SU-DHL-6 (cell line): ENCODE measurements around the gene ARPP21.

Source experiments
- H2AFZ ChIP-seq: fragments of 200-600 bp; sonication (generic); 2 replicates; pipeline ENCODE4 v1.6.1; 2014; ENCODE audit warnings: low read depth, mild to moderate bottlenecking, moderate library complexity, mixed read lengths, antibody characterized with exemption, low read length; ENCODE audit not compliant: severe bottlenecking
- H3F3A ChIP-seq: fragments of 200-600 bp; shearing (Covaris generic); 2 replicates; pipeline ENCODE4 v1.6.0; 2016; ENCODE audit warnings: antibody characterized with exemption, mild to moderate bottlenecking; ENCODE audit not compliant: insufficient read depth
- H3K27ac ChIP-seq: fragments of 200-600 bp; sonication (generic); 2 replicates; pipeline ENCODE4 v1.5.1; 2016; ENCODE audit warnings: low read depth, mild to moderate bottlenecking, low read length, moderate library complexity, mixed read lengths
- H3K27me3 ChIP-seq: fragments of 200-600 bp; sonication (generic), shearing (Covaris generic); 2 replicates; pipeline ENCODE4 v1.6.0; 2014; ENCODE audit warnings: mild to moderate bottlenecking, low read length
- H3K36me3 ChIP-seq: fragments of 200-600 bp; sonication (generic); 2 replicates; pipeline ENCODE4 v1.6.1; 2014; ENCODE audit warnings: mild to moderate bottlenecking, low read length, mixed read lengths
- H3K4me2 ChIP-seq: fragments of 300-600, 200-600 bp; shearing (Covaris generic), sonication (generic); 2 replicates; pipeline ENCODE4 v1.6.0; 2014; ENCODE audit warnings: low read length, low read depth, mild to moderate bottlenecking; ENCODE audit not compliant: poor library complexity, severe bottlenecking
- H3K4me3 ChIP-seq: fragments of 200-600 bp; sonication (generic); 2 replicates; pipeline ENCODE4 v1.5.1; 2014; ENCODE audit warnings: antibody characterized with exemption, low read length, mild to moderate bottlenecking, mixed read lengths; ENCODE audit not compliant: insufficient read depth, poor library complexity, severe bottlenecking
- H3K79me2 ChIP-seq: fragments of 200-600 bp; sonication (generic); 2 replicates; pipeline ENCODE4 v1.6.1; 2014; ENCODE audit warnings: mild to moderate bottlenecking, low read length, moderate library complexity; ENCODE audit not compliant: insufficient read depth
- H3K9ac ChIP-seq: fragments of 200-600 bp; sonication (generic); 2 replicates; pipeline ENCODE4 v1.7.0; 2014; ENCODE audit warnings: mild to moderate bottlenecking, low read length
- H3K9me2 ChIP-seq: fragments of 200-600 bp; sonication (generic); replicated peaks from 2 replicates; pipeline ENCODE4 v1.6.1; 2014; ENCODE audit warnings: low read length; ENCODE audit not compliant: insufficient read depth
- H3K9me3 ChIP-seq: fragments of 200-600 bp; sonication (generic); 2 replicates; pipeline ENCODE4 v1.6.1; 2014; ENCODE audit warnings: low read length, mixed read lengths; ENCODE audit not compliant: insufficient read depth
- H4K20me1 ChIP-seq: fragments of 200-600 bp; sonication (generic); 2 replicates; pipeline ENCODE4 v1.6.1; 2014; ENCODE audit warnings: low read depth, mild to moderate bottlenecking, antibody characterized with exemption, low read length, moderate library complexity, mixed read lengths
- EZH2phosphoT487 ChIP-seq: fragments of 200-600 bp; sonication (generic), shearing (Covaris generic); conservative IDR thresholded peaks from 2 replicates; pipeline ENCODE4 v1.6.1; 2018; ENCODE audit warnings: mild to moderate bottlenecking, antibody characterized with exemption, low read length, moderate library complexity, mixed read lengths
- TF ChIP-seq, protein P1 (sequence below): fragments of 200-600 bp; sonication (generic); IDR thresholded peaks from one replicate; pipeline ENCODE4 v1.5.1; 2017; ENCODE audit warnings: antibody characterized with exemption, mild to moderate bottlenecking, low read length, moderate library complexity; ENCODE audit not compliant: insufficient read depth, poor library complexity, severe bottlenecking

The ARPP21 gene

DNA sequence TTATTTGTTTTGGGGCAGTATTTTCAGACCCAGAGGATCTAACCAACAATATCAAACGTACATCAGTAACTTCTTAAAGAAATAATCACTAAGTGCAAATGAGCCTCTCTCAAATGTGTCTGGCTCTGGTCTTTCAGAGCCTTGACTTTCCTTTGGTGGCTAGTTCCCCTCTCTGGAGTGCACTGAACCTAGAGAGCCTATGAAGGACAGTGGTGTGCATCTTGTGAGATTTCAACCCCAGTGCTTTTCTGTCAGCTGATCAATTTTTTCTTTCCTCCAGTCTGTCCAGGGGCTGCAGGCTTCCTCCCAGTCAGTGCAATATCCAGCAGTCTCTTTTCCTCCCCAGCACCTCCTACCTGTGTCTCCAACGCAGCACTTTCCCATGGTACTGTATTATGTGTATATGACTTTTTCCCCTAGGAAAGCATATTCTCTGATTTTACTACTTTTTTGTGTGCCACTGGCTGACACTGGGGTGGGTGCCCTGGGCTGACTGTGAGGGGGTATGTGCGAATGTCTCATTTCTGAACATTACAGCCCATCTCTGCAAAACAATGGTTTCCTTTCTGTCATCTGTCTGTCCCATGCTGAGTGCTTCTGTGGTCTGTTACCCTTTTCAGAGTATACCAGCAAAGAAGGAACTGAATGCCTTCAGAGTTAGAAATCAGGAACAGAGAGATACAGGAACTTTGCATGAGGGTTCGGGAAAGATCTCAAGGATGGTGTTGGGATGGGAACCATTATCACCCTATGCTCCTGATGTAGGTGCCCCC lies 98.8 kb downstream of the ARPP21 start:
- Histone ChIP-seq H3K27ac (no peak overlapping the region), H3K27me3 (no peaks in the 10 kb centered on the region), H3K9me2 (no peaks in the 10 kb centered on the region), H3K4me3 (no peak overlapping the region), H4K20me1 (no peaks in the 10 kb centered on the region), H3K9ac (no peak overlapping the region), H2AFZ (no peak overlapping the region), H3F3A (no peaks in the 10 kb centered on the region), H3K79me2 (no peaks in the 10 kb centered on the region), H3K4me2 (no peak overlapping the region), H3K36me3 (0 out of 2 replicates have a peak, but pooled peaks cover 3% of the 10 kb centered on the region), H3K9me3 (no peaks in the 10 kb centered on the region)
- TF ChIP-seq EZH2phosphoT487, result no peak
- TF ChIP-seq, protein P1, sequence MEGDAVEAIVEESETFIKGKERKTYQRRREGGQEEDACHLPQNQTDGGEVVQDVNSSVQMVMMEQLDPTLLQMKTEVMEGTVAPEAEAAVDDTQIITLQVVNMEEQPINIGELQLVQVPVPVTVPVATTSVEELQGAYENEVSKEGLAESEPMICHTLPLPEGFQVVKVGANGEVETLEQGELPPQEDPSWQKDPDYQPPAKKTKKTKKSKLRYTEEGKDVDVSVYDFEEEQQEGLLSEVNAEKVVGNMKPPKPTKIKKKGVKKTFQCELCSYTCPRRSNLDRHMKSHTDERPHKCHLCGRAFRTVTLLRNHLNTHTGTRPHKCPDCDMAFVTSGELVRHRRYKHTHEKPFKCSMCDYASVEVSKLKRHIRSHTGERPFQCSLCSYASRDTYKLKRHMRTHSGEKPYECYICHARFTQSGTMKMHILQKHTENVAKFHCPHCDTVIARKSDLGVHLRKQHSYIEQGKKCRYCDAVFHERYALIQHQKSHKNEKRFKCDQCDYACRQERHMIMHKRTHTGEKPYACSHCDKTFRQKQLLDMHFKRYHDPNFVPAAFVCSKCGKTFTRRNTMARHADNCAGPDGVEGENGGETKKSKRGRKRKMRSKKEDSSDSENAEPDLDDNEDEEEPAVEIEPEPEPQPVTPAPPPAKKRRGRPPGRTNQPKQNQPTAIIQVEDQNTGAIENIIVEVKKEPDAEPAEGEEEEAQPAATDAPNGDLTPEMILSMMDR, result no peak

DNA sequence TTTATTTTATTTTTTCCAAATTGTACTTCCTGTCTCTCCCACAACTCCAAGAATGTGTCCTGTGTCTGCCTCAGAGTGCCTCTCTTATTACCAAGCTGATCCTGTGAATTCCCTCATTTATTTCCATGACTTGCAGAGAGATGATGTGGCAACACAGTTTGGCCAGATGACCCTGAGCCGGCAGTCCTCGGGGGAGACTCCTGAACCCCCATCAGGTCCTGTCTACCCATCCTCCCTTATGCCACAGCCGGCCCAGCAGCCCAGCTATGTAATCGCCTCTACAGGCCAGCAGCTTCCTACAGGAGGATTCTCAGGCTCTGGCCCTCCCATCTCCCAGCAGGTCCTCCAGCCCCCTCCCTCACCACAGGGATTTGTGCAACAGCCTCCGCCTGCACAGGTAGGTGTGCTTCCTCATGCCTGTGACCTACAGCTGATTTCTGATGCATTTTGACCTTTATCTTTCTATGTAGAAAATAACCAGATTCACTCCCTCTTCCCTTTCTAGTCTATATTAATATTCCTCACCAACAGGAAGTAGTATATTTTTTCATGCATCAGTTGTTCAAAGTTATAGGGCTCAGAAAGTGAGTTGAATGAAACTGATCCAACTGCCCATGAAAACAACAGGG lies 100.0 kb downstream of the ARPP21 start:
- no peaks in the 10 kb centered on the region for H3K36me3 ChIP-seq

DNA sequence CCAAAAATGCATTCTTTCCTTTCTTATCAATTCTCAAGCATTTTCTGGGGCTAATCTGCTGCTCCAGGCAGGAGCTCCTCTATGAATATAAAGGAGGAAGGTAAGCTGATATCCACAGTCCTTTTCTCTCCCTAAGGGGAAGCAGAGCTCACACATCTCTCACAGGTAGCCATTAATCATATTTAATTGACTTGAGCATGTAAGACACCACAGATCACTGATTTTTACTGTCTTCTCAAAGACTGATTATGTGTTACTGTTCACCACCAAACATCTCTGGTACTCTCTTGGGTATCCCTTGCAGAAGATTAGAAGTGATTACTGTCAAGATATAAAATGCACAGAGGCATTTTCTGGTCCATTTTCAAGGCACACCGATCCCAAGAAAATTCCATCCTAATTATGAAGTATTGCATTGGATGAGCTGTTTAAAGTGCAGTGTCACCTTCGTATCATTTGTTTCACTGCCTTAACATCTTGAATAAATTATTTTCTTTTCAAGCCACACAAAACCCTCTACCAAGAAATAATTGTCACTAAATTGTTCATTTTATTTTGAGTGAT lies 100.7 kb downstream of the ARPP21 start:
- H2AFZ ChIP-seq, result no peak overlapping the region
- no peak for TF ChIP-seq EZH2phosphoT487
- TF ChIP-seq, protein P1, result no peak

More for the DNA sequence above, 100.0 kb downstream of the ARPP21 start:
- Histone ChIP-seq H3F3A (no peaks in the 10 kb centered on the region), H3K9me3 (no peaks in the 10 kb centered on the region), H3K4me3 (no peak overlapping the region), H2AFZ (no peak overlapping the region), H3K79me2 (no peaks in the 10 kb centered on the region), H3K27ac (no peak overlapping the region), H3K9me2 (no peaks in the 10 kb centered on the region), H3K27me3 (no peaks in the 10 kb centered on the region), H3K4me2 (no peak overlapping the region), H4K20me1 (no peaks in the 10 kb centered on the region), H3K9ac (no peak overlapping the region)
- TF ChIP-seq, protein P1, result no peak
- TF ChIP-seq EZH2phosphoT487, result no peak

More for the DNA sequence above, 100.7 kb downstream of the ARPP21 start:
- Histone ChIP-seq H3K9ac (no peak overlapping the region), H3K4me3 (no peak overlapping the region), H3F3A (no peaks in the 10 kb centered on the region), H3K79me2 (no peaks in the 10 kb centered on the region), H3K9me3 (no peaks in the 10 kb centered on the region), H4K20me1 (no peaks in the 10 kb centered on the region), H3K4me2 (no peak overlapping the region), H3K9me2 (no peaks in the 10 kb centered on the region), H3K27me3 (no peaks in the 10 kb centered on the region), H3K36me3 (peaks cover 4% of the 10 kb centered on the region; the same call in 1 of the 2 replicates), H3K27ac (no peak overlapping the region)
